Stimulated activated CD4-positive, alpha-beta T cell treated with anti-CD3 and anti-CD28 coated beads, TNF-alpha, amount 100 ng/mL, for 1 hour (primary cell): ENCODE data around the gene FAF2.

Experiments used
- DNase-seq, 3 donors: peaks; one replicate each; pipeline ENCODE4 v3.0.0-alpha.2; 2020; ENCODE audit warnings: low read depth in 3 of 3, low spot score in 1 of 3

Gene FAF2

DNA sequence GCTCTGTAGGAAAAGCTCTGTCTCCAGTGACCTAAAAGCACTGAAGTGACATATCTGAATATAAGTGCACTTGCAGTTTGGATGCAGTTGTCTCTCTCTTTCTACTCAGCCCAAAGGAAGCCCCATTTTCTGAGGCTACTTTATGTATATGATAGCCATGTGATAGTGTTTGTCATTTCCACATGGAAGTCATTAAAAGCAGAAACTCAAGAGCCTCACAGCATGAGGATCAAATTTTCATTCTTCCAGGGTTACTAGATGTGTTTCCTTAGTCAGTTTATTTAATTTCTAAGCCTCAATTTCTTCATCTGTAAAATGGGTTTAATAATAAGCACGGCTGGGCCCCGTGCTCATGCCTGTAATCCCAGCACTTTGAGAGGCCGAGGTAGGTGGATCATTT, 52.3 kb downstream of the FAF2 start:
- no peak for DNase-seq

DNA sequence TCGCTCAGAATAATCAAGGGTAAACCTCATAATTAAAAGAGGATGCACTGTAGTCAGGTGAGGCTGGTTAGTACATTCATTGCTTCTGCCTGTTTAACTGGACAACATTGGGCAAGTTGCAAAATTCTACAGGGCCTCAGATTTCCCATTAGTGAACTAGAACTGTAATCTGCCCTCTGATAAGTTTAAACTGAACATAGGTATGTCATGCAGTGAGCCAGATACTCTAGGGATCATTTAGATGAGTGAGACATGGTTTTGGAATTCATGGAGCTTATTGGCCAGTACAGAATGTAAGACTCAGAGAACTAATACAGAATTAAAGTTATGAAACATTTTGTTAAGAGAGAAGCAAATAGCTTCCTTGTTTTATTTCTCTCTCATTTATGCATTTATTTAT, 53.1 kb downstream of the FAF2 start:
- no peak for DNase-seq

DNA sequence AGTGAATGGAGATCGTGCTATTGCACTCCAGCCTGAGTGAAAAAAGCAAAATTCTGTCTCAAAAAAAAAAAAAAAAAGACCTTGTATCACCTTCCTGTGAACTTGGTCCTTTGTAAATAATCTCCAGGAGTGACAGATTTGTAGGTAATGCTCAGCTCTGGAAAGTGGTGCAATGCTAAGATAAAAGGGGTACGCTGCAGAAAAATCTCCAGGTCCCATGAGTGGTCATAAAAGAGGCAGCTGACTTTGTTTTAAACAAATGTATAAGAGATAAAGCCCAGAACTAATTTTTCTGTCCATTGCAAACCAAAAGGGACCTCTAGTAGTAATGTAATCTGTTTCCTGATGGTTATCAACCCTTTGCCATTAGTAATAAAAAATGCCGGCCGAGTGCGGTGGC, 55.3 kb downstream of the FAF2 start:
- no peak for DNase-seq

DNA sequence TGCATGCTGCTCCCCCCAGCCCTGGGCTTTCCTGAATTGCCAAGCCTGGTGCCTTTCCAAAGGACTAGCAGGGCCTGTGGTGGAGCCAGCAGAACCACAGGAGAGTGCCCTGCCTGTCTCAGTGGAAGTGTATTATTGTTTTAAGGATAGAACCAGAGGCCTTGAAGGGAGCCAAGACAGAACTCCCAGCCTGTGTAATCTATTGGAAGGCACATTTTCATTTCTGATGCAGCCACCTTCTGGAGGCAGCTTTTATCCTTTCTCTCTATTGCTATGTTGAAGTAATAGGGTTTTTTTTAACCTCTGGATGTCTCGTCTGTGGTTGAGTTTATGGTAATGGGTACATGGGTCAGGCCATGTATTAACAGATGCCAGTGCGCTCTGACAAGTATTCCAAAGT, 59.7 kb downstream of the FAF2 start:
- DNase-seq: no peak

DNA sequence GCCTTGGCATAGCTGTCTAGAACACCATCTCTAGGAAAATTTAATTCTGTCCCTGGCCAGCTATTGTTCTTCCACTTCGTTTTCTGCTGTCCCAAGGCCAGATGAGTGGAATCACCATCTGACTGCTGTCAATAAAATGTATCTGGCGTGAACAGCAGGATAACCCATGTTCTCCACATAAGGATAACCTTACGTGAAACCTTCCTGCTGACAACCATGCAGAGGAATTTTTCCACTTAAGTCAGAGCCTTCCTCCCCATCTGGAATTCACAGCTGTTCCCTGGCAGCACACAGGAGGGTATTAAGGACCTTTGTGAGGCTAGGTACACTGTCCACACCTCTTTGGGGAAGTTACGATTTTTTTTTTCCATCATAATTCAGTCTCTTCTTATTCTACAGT, 60.4 kb downstream of the FAF2 start:
- DNase-seq: no peak

DNA sequence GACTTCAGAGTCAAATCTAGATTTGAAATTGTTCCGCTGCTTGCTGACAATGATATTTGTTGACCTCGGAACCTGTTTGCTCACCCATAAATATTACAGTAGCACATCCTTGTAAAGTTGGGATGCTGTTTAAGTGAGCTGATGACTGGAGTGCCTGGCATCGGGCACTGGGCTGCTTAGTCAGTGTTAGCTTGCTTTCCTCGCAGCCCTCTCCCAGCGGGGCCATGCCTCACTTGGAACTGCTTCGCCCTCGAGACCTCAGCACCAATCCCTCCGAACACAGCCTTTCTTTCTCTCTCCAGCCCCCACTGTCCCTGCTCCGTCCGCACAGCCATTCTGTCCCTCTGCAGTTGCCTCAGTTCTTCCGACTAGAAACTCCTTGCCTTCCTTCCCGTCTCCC, 65.6 kb downstream of the FAF2 start:
- no peak for DNase-seq

DNA sequence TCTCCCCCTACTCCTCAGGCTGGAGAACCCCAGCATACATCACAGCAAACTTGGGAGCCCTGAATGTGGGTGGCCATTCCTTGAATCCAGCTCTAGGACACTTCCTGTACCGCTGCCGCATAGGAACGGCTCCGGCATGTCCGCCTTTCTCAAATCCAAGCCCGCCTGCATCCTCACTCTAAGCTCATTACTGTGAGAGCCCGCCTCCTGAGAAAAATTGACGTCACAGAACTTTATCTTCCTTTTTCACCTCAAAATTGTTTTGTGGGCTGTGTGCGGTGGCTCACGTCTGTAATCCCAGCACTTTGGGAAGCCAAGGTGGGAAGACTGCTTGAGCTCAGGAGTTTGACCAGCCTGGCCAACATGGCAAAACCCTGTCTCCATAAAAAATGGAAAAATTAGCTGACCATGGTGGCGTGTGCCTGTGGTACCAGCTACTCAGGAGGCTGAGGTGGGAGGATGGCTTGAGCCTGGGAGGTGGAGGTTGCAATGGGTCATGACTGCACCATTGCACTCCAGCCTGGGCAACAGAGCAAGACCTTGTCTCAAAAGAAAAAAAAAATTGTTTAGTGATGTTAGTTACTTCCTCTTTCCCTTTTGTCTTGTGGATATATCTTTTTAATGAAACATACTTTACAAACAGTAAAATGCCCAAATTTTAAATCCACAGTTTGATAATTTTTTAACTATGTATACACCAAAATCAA, 66.2 kb downstream of the FAF2 start:
- no peak for DNase-seq

DNA sequence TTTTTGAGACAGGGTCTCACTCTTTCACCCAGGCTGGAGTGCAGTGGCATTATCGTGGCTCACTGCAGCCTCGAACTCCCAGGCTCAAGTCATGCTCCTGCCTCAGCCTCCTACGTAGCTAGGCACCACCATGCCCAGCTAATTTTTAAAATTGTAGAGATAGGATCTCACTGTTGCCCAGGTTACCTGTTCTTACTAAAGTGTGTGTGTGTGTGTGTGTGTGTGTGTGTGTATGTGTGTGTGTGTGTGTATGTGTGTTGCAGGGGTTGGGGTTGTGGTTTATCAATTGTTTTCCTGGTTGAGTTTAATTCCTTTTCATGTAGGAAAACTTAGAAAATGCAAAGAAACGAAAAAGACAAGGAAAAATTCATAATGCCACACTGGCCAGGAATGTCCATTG, 67.2 kb downstream of the FAF2 start:
- DNase-seq: no peak

DNA sequence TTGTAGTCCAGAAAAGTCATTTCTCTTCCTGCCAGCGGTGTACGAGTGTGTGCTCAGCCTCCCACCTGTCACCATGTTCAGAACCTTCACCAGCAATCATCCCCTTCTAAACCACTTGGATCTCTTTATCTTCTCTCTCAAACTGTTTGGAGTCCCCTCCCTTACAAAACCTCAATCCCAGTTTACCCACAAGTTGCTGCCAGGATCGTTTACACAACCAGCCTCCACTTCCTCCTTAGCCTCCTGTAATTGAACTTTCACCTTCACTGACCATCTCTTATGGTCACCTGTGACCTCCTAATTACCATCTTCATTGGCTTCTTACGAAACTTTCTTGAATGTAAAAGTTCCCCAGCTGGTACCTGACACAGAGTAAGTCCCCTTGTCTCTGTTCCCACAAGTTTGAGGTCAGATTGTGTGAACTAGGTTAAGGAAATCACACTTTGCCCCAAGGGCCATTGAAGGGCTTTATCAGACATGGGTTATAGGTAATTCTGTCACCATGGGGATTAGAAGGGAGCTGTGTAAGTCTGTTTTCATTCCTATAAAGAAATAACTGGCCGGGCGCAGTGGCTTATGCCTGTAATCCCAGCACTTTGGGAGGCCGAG, 69.0 kb downstream of the FAF2 start:
- DNase-seq: no peak

DNA sequence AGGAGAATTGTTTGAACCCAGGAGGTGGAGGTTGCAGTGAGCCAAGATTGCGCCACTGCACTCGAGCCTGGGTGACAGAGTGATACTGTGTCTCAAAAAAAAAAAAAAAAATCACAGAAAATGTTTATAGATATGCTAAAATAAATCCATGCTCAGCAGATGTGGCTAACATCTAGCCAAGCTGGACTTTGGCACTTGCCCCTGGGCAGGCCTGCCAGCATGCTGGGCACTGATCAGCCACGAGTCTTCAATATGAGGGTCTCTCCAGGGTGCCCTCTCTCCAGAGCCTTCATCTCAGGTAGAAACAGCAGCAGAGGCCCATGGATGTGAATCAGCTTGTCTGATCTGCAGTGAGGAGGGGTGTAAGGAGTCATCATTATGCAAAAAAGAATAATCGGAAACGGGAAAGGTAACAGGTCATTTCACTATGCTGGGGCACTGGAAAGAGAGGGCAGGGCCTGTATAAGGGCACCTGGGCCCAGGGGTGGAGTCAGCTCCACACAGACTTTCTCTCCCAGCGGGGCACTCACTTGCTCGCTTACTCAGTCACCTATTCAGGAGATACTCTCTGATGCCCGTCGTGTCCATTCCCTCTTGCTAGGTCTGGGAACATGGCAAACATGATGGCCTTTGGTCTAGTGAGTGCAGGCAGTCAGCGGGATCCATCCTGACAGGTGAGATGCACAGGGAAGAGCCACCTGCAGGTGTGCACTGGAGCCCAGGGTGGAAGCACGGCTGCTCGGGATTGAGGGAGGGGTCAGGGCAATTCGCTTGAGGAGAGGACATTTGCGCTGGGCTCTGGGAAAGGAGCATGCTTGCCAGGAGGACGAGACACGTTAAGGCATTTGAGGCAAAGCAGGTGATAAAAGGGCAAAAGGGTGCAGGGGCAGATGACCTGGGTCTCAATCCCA, 71.9 kb downstream of the FAF2 start:
- no peak for DNase-seq

DNA sequence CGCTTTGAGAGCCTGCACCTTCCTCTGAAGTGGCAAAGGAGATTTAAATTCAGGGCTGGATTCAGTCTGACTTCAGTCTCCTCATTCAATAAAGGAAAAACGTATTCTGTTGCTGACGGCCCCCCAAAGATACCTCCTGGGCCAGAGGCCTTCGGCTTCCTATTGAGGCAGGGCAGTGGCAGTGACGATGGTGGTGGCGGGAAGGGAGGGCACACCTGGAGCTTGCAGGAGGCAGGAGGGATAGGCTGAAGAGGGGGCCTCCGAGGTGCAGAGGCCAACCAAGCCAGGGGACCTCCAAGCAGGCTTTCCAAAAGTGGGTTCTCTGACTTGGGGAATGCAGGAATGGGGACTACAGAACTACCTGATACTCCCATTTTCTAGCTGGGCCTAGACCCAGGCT, 73.1 kb downstream of the FAF2 start:
- DNase-seq: no peak

DNA sequence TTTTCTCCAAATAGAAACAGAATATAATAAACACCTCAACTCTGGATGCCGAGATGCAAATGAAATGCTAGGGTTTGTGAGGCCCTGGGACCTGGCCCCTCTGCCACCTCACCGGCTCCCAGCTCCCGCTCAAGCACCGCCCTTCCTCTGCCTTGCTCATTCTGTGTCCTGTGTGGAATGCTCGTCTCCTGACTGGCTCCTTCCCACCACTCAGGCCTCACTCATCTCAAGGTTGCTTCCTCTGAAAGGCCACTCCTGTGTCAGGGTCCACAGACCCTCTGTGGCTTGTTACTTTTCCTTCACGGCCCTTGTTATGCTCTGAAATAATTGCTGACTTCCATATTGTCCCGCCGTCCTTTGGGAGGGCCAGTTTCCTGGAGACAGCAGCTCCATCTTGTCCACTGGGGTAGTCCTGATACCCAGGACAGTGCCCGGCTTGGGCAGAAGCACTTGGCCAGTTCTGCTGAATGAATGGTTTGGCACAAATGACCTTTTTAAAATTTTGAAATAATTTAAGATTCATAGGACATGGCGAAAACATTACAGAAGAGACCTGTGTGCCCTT, 73.6 kb downstream of the FAF2 start:
- no peak for DNase-seq

DNA sequence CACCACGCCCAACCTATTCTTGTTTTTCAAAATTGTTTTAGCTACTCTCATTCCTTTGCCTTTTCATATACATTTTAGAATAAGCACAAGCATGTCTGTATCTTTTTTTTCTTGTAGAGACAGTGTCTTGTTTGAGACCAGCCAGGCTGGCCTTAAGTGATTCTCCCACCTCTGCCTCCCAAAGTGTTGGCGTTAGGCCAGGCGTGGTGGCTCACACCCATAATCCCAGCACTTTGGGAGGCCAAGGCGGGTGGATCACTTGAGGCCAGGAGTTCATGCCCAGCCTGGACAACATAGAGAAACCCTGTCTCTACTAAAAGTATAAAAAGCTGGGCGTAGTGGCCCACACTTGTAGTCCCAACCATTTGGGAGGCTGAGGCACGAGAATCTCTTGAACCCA, 76.0 kb downstream of the FAF2 start:
- no peak for DNase-seq

DNA sequence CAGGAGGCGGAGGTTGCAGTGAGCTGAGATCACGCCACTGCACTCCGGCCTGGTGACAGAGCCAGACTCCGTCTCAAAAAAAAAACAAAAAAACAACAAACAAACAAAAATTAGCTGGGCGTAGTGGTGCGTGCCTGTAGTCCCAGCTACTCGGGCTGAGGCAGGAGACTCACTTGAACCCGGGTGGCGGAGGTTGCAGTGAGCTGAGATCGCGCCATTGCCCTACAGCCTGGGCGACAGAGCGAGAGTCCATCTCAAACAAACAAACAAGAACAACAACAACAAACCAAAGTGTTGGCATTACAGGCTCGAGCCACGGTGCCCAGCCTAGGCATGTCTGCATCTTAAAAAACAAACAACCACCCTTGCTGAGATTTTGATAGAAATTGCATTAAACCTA, 76.8 kb downstream of the FAF2 start:
- no peak for DNase-seq

DNA sequence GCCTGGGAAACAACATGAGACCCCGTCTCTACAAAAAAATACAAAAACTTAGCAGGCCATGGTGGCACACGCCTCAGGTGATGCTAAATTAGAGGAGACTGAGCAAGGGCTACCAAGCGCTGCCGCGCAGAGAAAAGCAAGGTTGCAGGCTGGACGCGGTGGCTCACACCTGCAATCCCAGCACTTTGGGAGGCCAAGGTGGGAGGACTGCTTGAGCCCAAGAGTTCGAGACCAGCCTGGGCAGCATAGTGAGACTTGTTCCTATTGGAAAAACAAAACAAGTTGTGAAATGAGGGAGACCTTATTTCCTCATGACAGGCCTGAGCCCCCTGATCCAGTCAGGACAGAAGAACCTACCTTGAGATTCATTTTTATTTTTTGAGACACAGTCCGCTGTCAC, 77.5 kb downstream of the FAF2 start:
- DNase-seq: no peak

DNA sequence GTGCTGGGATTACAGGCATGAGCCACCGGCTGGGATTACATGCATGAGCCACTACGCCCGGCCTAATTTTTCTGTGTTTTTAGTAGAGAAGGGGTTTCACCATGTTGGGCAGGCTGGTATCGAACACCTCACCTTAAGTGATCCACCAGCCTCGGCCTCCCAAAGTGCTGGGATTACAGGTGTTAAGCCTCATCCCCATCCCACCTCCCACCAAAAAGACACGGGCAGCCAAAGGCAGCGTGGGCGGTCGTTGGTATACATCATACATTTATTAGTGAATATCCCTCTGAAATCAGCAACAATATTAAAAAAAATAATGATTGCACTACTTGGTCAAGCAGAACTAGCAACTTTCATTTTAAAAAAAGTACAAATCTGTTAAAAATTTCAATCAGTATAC, 78.3 kb downstream of the FAF2 start:
- DNase-seq: no peak

DNA sequence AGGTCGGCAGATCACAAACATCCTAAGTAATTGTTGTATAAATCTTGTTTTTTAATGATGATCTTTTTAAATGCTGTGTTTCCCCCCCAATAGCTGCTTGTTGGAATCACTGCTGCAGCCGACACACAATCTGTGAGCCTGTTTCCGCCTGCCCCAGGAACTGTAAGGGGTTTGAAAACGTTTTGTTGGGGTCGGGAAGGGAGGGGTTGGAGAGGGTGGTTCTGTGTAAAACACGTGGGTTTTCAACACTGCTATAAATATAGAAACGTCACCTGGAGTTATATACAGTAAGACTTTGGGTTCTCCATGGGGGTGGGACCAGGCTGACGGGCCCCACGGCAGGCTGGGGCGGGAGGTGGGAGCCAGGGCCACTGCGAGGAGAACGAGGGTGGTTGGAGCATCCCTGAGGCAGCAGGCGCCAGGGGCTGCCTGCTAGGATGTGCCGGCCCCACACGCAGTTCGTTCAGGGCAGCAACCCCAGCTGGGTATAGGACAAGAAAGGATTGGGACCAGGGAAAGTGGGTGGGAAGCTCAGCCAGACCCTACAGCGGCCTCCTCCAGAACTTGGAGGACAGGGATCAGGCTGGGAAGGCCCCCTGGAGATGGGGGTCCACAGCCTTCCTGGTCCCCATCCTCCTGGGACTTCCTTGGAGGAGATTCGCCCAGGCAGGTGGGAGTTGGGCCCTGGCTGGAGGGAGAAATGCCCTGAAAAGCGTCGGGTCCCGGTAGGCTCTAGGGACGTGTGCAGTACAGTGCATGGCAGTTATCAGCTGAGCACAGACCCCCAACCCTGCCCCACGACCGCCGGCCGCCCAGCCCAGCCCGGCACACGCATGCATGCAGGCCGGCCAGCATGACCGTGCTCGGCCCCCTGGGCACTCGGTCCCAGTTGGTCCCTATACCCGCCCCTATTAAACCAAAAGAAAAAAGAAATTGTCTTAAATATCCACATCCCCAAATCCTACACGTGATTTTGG, 79.3 kb downstream of the FAF2 start:
- DNase-seq: no peak

DNA sequence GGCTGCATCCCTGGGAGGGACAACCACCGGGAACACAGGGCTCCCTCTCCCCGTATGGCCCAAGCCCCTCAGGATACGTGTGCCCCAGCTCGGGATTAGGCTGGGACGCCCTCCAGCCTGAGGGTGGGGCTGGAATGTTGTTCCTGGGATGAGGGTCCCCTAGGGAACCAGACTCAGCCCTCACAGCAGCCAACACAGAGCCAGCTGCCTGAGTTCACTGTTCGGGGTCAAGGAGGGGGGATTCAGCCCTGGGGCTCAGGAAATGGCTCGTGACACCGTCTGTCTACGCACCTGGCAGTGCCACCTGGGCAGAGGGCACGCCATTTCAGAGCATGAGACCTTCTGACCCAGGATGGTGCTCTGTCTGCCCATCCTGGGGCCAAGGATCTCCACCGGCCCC, 80.1 kb downstream of the FAF2 start:
- no peak for DNase-seq

DNA sequence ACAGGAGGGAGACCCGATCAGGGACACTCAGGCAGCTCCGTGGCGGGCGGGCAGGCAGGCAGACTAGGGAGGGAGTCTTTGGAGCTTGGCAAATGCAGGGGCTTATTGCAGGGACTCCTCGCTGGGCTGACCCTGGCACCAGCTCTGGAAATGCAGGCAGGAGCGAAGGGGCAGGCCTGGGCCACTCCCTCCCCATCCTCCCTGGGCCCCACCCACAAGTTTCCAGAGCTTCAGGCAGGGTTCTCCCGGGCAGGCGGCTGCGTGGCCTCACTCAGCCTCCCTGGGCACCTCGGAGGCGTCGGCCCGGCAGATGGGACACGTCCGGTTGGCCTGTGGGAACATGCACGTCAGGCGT, 80.6 kb downstream of the FAF2 start:
- no peak for DNase-seq

DNA sequence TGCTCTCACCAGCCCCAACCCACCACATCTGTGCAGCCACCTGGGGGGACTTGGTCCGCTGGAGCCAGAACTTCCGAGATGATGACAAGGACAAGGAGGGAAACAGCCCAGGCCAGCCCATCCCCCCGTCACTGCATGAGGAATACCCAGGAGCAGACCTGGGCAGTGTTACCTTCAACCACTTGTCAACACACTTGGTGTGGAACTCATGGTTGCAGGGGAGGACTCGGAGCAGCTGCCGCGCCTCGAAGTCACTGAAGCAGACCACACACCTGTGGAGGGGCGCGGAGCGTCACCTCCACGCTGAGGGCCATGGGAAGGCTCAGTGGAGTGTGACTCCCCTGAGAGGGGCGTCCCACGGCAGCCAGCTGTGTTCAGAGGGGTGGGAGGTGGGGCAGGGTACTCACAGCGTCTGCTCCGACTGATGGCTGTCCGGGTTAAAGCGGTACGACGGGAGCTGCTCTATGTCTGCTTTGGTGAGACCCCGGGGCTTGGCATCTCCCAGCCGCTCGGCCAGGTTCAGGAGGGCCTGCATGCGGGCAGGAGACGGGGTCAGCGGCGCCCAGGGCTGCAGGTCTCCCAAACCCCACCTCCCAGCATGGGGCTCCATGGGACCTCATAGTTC, 81.0 kb downstream of the FAF2 start:
- DNase-seq: no peak
